WTC11 (cell line): ENCODE measurements around the gene COL16A1. TPM values are rescaled to one million over a fixed set of nuclear protein-coding genes. Genes with fewer than 3 reads are reported as not detected.
A peak's percentile ranks its signal among the peaks of the same experiment; 100 is the strongest.
"Not testable (repeated sequence)": the region's sequence is repeated elsewhere in the genome, so short reads cannot be mapped to it uniquely, and the experiment has no call there.

Experiments used
- ATAC-seq: fragments of 200-7000 bp; cut with Tn5 transposase; 2 replicates; pipeline ENCODE4 v1.10.0; 2021; ENCODE audit warnings: mild to moderate bottlenecking, moderate library complexity
- CTCF ChIA-PET: fragments of 300-600 bp; sonication (Branson Sonifier 250); formaldehyde crosslinking; loops from one replicate; lab custom pipeline; 2021; ENCODE audit warnings: antibody characterized with exemption; lab: Charles Lee
- POLR2A ChIA-PET: fragments of 350-600 bp; sonication (Branson Sonifier 250); formaldehyde crosslinking; loops from one replicate; lab custom pipeline; 2021; ENCODE audit warnings: antibody characterized with exemption; lab: Charles Lee
- DNase-seq: peaks from one replicate; pipeline ENCODE4 v3.0.0; 2021; ENCODE audit warnings: low spot score
- H3K27ac Mint-ChIP-seq: 2 replicates; pipeline ENCODE4 v1.8.0; 2021; ENCODE audit warnings: mixed read lengths
- H3K27me3 Mint-ChIP-seq: 2 replicates; pipeline ENCODE4 v1.8.0; 2021; ENCODE audit warnings: low read depth, mild to moderate bottlenecking, moderate library complexity, mixed read lengths
- H3K36me3 Mint-ChIP-seq: 2 replicates; pipeline ENCODE4 v1.8.0; 2021; ENCODE audit warnings: mixed read lengths
- H3K4me1 Mint-ChIP-seq: 2 replicates; pipeline ENCODE4 v1.8.0; 2022; ENCODE audit warnings: mixed read lengths
- H3K4me3 Mint-ChIP-seq: 2 replicates; pipeline ENCODE4 v1.8.0; 2021; ENCODE audit warnings: mild to moderate bottlenecking, moderate library complexity, mixed read lengths
- H3K9me3 Mint-ChIP-seq: 2 replicates; pipeline ENCODE4 v1.8.0; 2021; ENCODE audit warnings: mixed read lengths
- ATF3 ChIP-seq: sonication (generic); formaldehyde crosslinking; conservative IDR thresholded peaks from 2 replicates; pipeline ENCODE4 v1.8.1; 2022; ENCODE audit warnings: mild to moderate bottlenecking, missing genetic modification reagents
- E2F1 ChIP-seq: sonication (generic); formaldehyde crosslinking; IDR thresholded peaks from 2 replicates; pipeline ENCODE4 v1.8.0; 2022; ENCODE audit warnings: mild to moderate bottlenecking, missing genetic modification reagents
- E2F4 ChIP-seq: sonication (generic); formaldehyde crosslinking; IDR thresholded peaks from 2 replicates; pipeline ENCODE4 v1.8.1; 2022; ENCODE audit warnings: low read depth, mild to moderate bottlenecking, moderate library complexity, missing genetic modification reagents, borderline replicate concordance
- SMAD4 ChIP-seq: sonication (generic); formaldehyde crosslinking; IDR thresholded peaks from 2 replicates; pipeline ENCODE4 v1.8.0; 2022; ENCODE audit warnings: mild to moderate bottlenecking, missing genetic modification reagents
- TCF7 ChIP-seq: sonication (generic); formaldehyde crosslinking; IDR thresholded peaks from 2 replicates; pipeline ENCODE4 v1.8.0; 2022; ENCODE audit warnings: mild to moderate bottlenecking, low read depth, missing genetic modification reagents, moderate library complexity
- ZNF263 ChIP-seq: sonication (generic); formaldehyde crosslinking; IDR thresholded peaks from 2 replicates; pipeline ENCODE4 v1.8.1; 2022; ENCODE audit warnings: low read depth, mild to moderate bottlenecking, moderate library complexity, missing genetic modification reagents
- ZNF416 ChIP-seq: fragments of 250-450 bp; sonication (Bioruptor Pico); IDR thresholded peaks from 2 replicates; pipeline ENCODE4 v1.9.0; 2021; ENCODE audit warnings: mild to moderate bottlenecking, inconsistent platforms
- ZNF423 ChIP-seq: fragments of 250-450 bp; sonication (Bioruptor Pico); IDR thresholded peaks from 2 replicates; pipeline ENCODE4 v2.1.2; 2022; ENCODE audit warnings: mild to moderate bottlenecking, moderate library complexity
- total RNA-seq: library from RNA; stranded (reverse); gene quantifications from 3 replicates; pipeline ENCODE4 v1.2.3, GENCODE V29; 2021
- TF ChIP-seq, protein P1 (sequence below): sonication (generic); formaldehyde crosslinking; IDR thresholded peaks from 2 replicates; pipeline ENCODE4 v1.8.1; 2023; ENCODE audit warnings: mild to moderate bottlenecking, missing genetic modification reagents
- TF ChIP-seq, protein P2 (sequence below): fragments of 200-600 bp; IDR thresholded peaks from 2 replicates; pipeline ENCODE4 v1.8.0; 2022; ENCODE audit warnings: antibody characterized with exemption

Gene COL16A1
- total RNA-seq, 1 experiment from 2014 or later, result 8.8 TPM

GRCh38 chr1:31712068-31712467, 8.3 kb upstream of the COL16A1 start (continued):
- TF ChIP-seq E2F4 (CRISPR knock-in tag) (no peak), ZNF263 (CRISPR knock-in tag) (no peak)
- TF ChIP-seq, protein P1, sequence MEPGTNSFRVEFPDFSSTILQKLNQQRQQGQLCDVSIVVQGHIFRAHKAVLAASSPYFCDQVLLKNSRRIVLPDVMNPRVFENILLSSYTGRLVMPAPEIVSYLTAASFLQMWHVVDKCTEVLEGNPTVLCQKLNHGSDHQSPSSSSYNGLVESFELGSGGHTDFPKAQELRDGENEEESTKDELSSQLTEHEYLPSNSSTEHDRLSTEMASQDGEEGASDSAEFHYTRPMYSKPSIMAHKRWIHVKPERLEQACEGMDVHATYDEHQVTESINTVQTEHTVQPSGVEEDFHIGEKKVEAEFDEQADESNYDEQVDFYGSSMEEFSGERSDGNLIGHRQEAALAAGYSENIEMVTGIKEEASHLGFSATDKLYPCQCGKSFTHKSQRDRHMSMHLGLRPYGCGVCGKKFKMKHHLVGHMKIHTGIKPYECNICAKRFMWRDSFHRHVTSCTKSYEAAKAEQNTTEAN, result no peak

DNA sequence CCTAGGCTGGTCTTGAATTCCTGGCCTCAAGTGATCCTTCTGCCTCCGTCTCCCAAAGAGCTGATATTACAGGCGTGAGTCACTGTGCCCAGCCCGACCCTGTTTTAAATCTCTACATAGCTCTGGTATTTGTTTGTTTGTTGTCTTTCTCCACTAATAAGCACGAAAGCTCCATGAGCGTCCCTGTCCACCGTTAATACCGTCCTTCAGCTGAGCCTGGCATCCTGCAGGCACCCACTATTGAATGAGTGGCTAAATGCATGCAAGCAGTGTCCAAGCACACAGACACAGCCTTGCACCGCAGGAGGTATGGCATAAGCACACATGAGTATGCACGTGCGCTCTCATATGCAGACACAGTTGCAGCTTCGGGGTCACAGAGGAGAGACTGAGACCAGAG, 4.5 kb upstream of the COL16A1 start:
- CTCF ChIA-PET, result interaction anchor here (0.9 to 3.5 kb wide), 9 partner anchors 8 to 90 kb away, joined by 3 to 21 read pairs (median 5); no protein-coding TSS in a partner anchor
- DNase-seq (no peak), ATAC-seq (no peak)
- peaks cover 5% of the 10 kb centered on the region for H3K27me3 Mint-ChIP-seq
- H3K36me3 Mint-ChIP-seq, result no peaks in the 10 kb centered on the region
- no peaks in the 10 kb centered on the region for H3K9me3 Mint-ChIP-seq
- POLR2A ChIA-PET, result no interaction called here
- no peak overlapping the region for H3K4me3 Mint-ChIP-seq
- H3K4me1 Mint-ChIP-seq, result peaks cover 44% of the 10 kb centered on the region
- no peak for TF ChIP-seq TCF7 (CRISPR knock-in tag)
- no peak for TF ChIP-seq SMAD4 (CRISPR knock-in tag)
- TF ChIP-seq E2F1, result no peak
- TF ChIP-seq, all 79 proteins: peak for 0
- H3K27ac Mint-ChIP-seq, result no peak overlapping the region

- no peak for ATAC-seq
- CTCF ChIA-PET, result interaction anchor here (0.8 to 3.5 kb wide), 10 partner anchors 8 to 90 kb away, joined by 3 to 21 read pairs (median 6); no protein-coding TSS in a partner anchor
- POLR2A ChIA-PET, result no interaction called here
- H3K4me1 Mint-ChIP-seq, result peaks cover 41% of the 10 kb centered on the region
- peak overlapping the region; percentile 40 for H3K27ac Mint-ChIP-seq
- H3K9me3 Mint-ChIP-seq, result no peaks in the 10 kb centered on the region
- H3K4me3 Mint-ChIP-seq, result no peak overlapping the region
- no peak for TF ChIP-seq ATF3 (CRISPR knock-in tag)
- TF ChIP-seq, protein P2, sequence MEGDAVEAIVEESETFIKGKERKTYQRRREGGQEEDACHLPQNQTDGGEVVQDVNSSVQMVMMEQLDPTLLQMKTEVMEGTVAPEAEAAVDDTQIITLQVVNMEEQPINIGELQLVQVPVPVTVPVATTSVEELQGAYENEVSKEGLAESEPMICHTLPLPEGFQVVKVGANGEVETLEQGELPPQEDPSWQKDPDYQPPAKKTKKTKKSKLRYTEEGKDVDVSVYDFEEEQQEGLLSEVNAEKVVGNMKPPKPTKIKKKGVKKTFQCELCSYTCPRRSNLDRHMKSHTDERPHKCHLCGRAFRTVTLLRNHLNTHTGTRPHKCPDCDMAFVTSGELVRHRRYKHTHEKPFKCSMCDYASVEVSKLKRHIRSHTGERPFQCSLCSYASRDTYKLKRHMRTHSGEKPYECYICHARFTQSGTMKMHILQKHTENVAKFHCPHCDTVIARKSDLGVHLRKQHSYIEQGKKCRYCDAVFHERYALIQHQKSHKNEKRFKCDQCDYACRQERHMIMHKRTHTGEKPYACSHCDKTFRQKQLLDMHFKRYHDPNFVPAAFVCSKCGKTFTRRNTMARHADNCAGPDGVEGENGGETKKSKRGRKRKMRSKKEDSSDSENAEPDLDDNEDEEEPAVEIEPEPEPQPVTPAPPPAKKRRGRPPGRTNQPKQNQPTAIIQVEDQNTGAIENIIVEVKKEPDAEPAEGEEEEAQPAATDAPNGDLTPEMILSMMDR, result no peak
- no peak for TF ChIP-seq ZNF416
- TF ChIP-seq, all 79 proteins: peak for 0
- peaks cover 6% of the 10 kb centered on the region for H3K27me3 Mint-ChIP-seq
- DNase-seq, result no peak
- H3K36me3 Mint-ChIP-seq, result no peaks in the 10 kb centered on the region
These were observed 3.9 kb upstream of the COL16A1 start for GRCh38 chr1:31707711-31708110.

- H3K9me3 Mint-ChIP-seq, DNase-seq, H3K36me3 Mint-ChIP-seq, ATAC-seq, H3K27me3 Mint-ChIP-seq, H3K4me3 Mint-ChIP-seq, POLR2A ChIA-PET: not testable (repeated sequence)
- CTCF ChIA-PET, result interaction anchor here (0.8 to 3.5 kb wide), 8 partner anchors 9 to 82 kb away, joined by 3 to 21 read pairs (median 6); no protein-coding TSS in a partner anchor
- peaks cover 35% of the 10 kb centered on the region for H3K4me1 Mint-ChIP-seq
- 0 out of 2 replicates have a peak, but pooled peaks have one; percentile 40 for TF ChIP-seq ZNF423 (CRISPR knock-in tag)
- TF ChIP-seq, all 79 proteins: peak for 1; not testable (repeated sequence) for 78
- H3K27ac Mint-ChIP-seq, result 0 out of 2 replicates have a peak overlapping the region, but pooled peaks have one; percentile 24
These were observed 3.3 kb upstream of the COL16A1 start for GRCh38 chr1:31707059-31707600.
